CD14-positive monocyte (primary cell): ENCODE results near the gene ZNF442. TPM values are rescaled to one million over a fixed set of nuclear protein-coding genes. Genes with fewer than 3 reads are reported as not detected.
"Not testable (repeated sequence)": the region's sequence is repeated elsewhere in the genome, so short reads cannot be mapped to it uniquely, and the experiment has no call there.

ENCODE experiments used
- DNase-seq, 3 donors: peaks; one replicate each; pipeline ENCODE4 v3.0.0-alpha.2; 2011 to 2022
- H2AFZ ChIP-seq: 2 replicates; pipeline ENCODE4 v1.6.0; 2012; ENCODE audit warnings: mild to moderate bottlenecking, low read depth, low read length, inconsistent platforms; ENCODE audit not compliant: insufficient read depth, poor library complexity, severe bottlenecking
- H3K27ac ChIP-seq, 2 donors: 1 replicate in 1 of 2; 2 replicates in 1 of 2; pipeline ENCODE4 v1.5.1; 2012 to 2013; ENCODE audit warnings: low read length in 2 of 2, control low read depth in 1 of 2, inconsistent platforms in 1 of 2, low read depth in 1 of 2, mild to moderate bottlenecking in 1 of 2
- H3K27me3 ChIP-seq, 2 donors: one replicate each; pipeline versions ENCODE4 v1.6.0 to v1.6.1; 2011 to 2013; ENCODE audit warnings: low read length in 2 of 2; ENCODE audit not compliant: control insufficient read depth in 2 of 2, insufficient read depth in 2 of 2
- H3K36me3 ChIP-seq, 2 donors: replicated peaks in 1 of 2; 1 replicate in 1 of 2; 2 replicates in 1 of 2; pipeline versions ENCODE4 v1.5.1 to v1.6.1; 2012 to 2013; ENCODE audit warnings: low read length in 2 of 2, control low read depth in 1 of 2, inconsistent platforms in 1 of 2, mild to moderate bottlenecking in 1 of 2; ENCODE audit not compliant: insufficient read depth in 2 of 2, control insufficient read depth in 1 of 2
- H3K4me1 ChIP-seq, 2 donors: 1 replicate in 1 of 2; 2 replicates in 1 of 2; pipeline versions ENCODE4 v1.5.1 to v1.6.1; 2012 to 2013; ENCODE audit warnings: low read length in 2 of 2, control low read depth in 1 of 2, inconsistent platforms in 1 of 2, mild to moderate bottlenecking in 1 of 2, moderate library complexity in 1 of 2; ENCODE audit not compliant: insufficient read depth in 2 of 2, control insufficient read depth in 1 of 2
- H3K4me2 ChIP-seq: replicated peaks from 2 replicates; pipeline ENCODE3; 2012; ENCODE audit warnings: low read length, moderate library complexity, mild to moderate bottlenecking; ENCODE audit not compliant: poor library complexity, severe bottlenecking; ENCODE audit errors: extremely low read depth
- H3K4me3 ChIP-seq, 3 experiments: fragments of 200-600 bp in 1 of 3; sonication (generic) in 1 of 3; replicated peaks in 1 of 3; 1 replicate in 2 of 3; 2 replicates in 1 of 3; pipeline ENCODE4 v1.5.1; 2011 to 2013; ENCODE audit warnings: low read length in 3 of 3, mild to moderate bottlenecking in 3 of 3, control low read depth in 2 of 3, low read depth in 2 of 3, inconsistent platforms in 1 of 3, moderate library complexity in 1 of 3
- H3K79me2 ChIP-seq: 2 replicates; pipeline ENCODE4 v1.6.0; 2012; ENCODE audit warnings: mild to moderate bottlenecking, control low read depth, inconsistent platforms, low read length, moderate library complexity; ENCODE audit not compliant: insufficient read depth
- H3K9ac ChIP-seq: 2 replicates; pipeline ENCODE4 v1.6.0; 2017; ENCODE audit warnings: low read length, mild to moderate bottlenecking; ENCODE audit not compliant: insufficient read depth, poor library complexity, severe bottlenecking
- H3K9me3 ChIP-seq, 2 donors: replicated peaks in 1 of 2; 1 replicate in 1 of 2; 2 replicates in 1 of 2; pipeline versions ENCODE4 v1.5.1 to v1.6.1; 2012 to 2013; ENCODE audit warnings: low read length in 2 of 2, control low read depth in 1 of 2; ENCODE audit not compliant: control insufficient read depth in 1 of 2, insufficient read depth in 1 of 2
- H4K20me1 ChIP-seq: 2 replicates; pipeline ENCODE4 v1.6.0; 2012; ENCODE audit warnings: mild to moderate bottlenecking, low read length, control low read depth, moderate library complexity; ENCODE audit not compliant: insufficient read depth
- H3K27ac Mint-ChIP-seq, 7 donors: one replicate each; pipeline ENCODE4 v1.8.0; 2020; ENCODE audit warnings: mild to moderate bottlenecking in 7 of 7, mixed read lengths in 7 of 7, moderate library complexity in 6 of 7, inconsistent platforms in 2 of 7
- H3K27me3 Mint-ChIP-seq, 3 donors: one replicate each; pipeline ENCODE4 v1.8.0; 2021 to 2022; ENCODE audit warnings: low read depth in 3 of 3, mild to moderate bottlenecking in 3 of 3, mixed read lengths in 3 of 3, moderate library complexity in 3 of 3, inconsistent platforms in 1 of 3
- H3K36me3 Mint-ChIP-seq, 2 donors: one replicate each; pipeline ENCODE4 v1.8.0; 2020; ENCODE audit warnings: mixed read lengths in 2 of 2, inconsistent platforms in 1 of 2, mild to moderate bottlenecking in 1 of 2
- H3K4me1 Mint-ChIP-seq: one replicate; pipeline ENCODE4 v1.8.0; 2020; ENCODE audit warnings: mild to moderate bottlenecking, mixed read lengths
- H3K4me3 Mint-ChIP-seq, 2 donors: one replicate each; pipeline ENCODE4 v1.8.0; 2020; ENCODE audit warnings: mild to moderate bottlenecking in 2 of 2, mixed read lengths in 2 of 2, moderate library complexity in 1 of 2
- H3K9me3 Mint-ChIP-seq, 7 donors: one replicate each; pipeline ENCODE4 v1.8.0; 2020 to 2022; ENCODE audit warnings: mixed read lengths in 7 of 7, mild to moderate bottlenecking in 6 of 7, moderate library complexity in 6 of 7, inconsistent platforms in 2 of 7
- WGBS: methylation state at CpG from one replicate; pipeline ENCODE4 v1.1.5; 2013; ENCODE audit warnings: missing lambda C conversion rate; ENCODE audit not compliant: insufficient coverage; 5-methylcytosine and 5-hydroxymethylcytosine counted together
- intact Hi-C, 2 donors: fragments of 100-400 bp; cut with micrococcal nuclease; formaldehyde crosslinking; loops; one replicate each; pipeline versions ENCODE4 v1.15.0 to v1.15.1; 2023
- polyA plus RNA-seq, 3 donors: library from polyadenylated mRNA; depleted of rRNA in 1 of 3; unstranded in 2 of 3; stranded (reverse) in 1 of 3; fragments of 300-500 nt in 2 of 3; fragments of >200 nt in 1 of 3; fragmentation: Illumina TruSeq in 2 of 3; gene quantifications; 1 replicate in 2 of 3; 2 replicates in 1 of 3; pipeline ENCODE4 v1.2.3, GENCODE V29; 2012 to 2021
- small RNA-seq: library from RNA; depleted of rRNA; stranded (forward); fragments of <200 nt; gene quantifications from one replicate; pipeline ENCODE3, GENCODE V24; 2012; ENCODE audit warnings: low read depth; ENCODE audit not compliant: insufficient read length
- TF ChIP-seq, protein P1 (sequence below): fragments of 200-600 bp; IDR thresholded peaks from one replicate; pipeline ENCODE4 v1.8.0; 2022; ENCODE audit warnings: antibody characterized with exemption, mild to moderate bottlenecking

Gene ZNF442
- polyA plus RNA-seq, 3 donors = 0.03 to 0.39 (median 0.17) TPM

- H3K27me3 Mint-ChIP-seq = peaks cover 0 to 1% (median 0%) of the 10 kb centered on the region in 3 donors
- Histone ChIP-seq H3K27ac (no peak overlapping the region), H3K9me3 (peaks cover 50 to 55% of the 10 kb centered on the region in 2 donors), H3K4me3 (no peak overlapping the region), H2AFZ (no peak overlapping the region), H4K20me1 (no peaks in the 10 kb centered on the region), H3K27me3 (no peaks in the 10 kb centered on the region), H3K4me1 (no peaks in the 10 kb centered on the region), H3K79me2 (no peaks in the 10 kb centered on the region), H3K9ac (no peak overlapping the region), H3K4me2 (no peak overlapping the region), H3K36me3 (peaks cover 6 to 18% of the 10 kb centered on the region in 2 donors)
- TF ChIP-seq, protein P1, sequence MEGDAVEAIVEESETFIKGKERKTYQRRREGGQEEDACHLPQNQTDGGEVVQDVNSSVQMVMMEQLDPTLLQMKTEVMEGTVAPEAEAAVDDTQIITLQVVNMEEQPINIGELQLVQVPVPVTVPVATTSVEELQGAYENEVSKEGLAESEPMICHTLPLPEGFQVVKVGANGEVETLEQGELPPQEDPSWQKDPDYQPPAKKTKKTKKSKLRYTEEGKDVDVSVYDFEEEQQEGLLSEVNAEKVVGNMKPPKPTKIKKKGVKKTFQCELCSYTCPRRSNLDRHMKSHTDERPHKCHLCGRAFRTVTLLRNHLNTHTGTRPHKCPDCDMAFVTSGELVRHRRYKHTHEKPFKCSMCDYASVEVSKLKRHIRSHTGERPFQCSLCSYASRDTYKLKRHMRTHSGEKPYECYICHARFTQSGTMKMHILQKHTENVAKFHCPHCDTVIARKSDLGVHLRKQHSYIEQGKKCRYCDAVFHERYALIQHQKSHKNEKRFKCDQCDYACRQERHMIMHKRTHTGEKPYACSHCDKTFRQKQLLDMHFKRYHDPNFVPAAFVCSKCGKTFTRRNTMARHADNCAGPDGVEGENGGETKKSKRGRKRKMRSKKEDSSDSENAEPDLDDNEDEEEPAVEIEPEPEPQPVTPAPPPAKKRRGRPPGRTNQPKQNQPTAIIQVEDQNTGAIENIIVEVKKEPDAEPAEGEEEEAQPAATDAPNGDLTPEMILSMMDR = no peak
- peaks cover 13 to 16% of the 10 kb centered on the region in 2 donors for H3K36me3 Mint-ChIP-seq
- WGBS = 100% methylated on average over 3 of the region's 7 CpGs
- H3K27ac Mint-ChIP-seq = no peak overlapping the region
- DNase-seq = no peak
- intact Hi-C loops = no loop called here
- peaks cover 39 to 70% (median 67%) of the 10 kb centered on the region in 7 donors for H3K9me3 Mint-ChIP-seq
- no peak overlapping the region for H3K4me3 Mint-ChIP-seq
- no peaks in the 10 kb centered on the region for H3K4me1 Mint-ChIP-seq
Measured at GRCh38 chr19:12314553-12314952, 50.9 kb downstream of the ZNF442 start.

DNA sequence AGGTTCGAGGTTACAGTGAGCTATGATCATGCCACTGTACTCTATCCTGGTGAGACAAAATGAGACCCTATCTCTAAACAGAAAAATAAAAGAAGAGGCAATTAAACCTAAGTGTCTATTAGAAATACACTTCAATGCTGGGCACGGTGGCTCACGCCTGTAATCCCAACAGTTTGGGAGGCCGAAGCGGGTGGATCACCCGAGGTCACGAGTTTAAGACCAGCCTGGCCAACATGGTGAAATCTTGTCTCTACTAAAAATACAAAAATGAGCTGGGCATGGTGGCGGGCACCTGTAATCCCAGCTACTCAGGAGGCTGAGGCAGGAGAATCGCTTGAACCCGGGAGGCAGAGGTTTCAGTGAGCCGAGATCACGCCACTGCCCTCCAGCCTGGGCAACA, 56.6 kb downstream of the ZNF442 start:
- H3K9ac ChIP-seq, H3K36me3 Mint-ChIP-seq, H3K27me3 Mint-ChIP-seq, DNase-seq, H3K27ac Mint-ChIP-seq, H2AFZ ChIP-seq, H3K27me3 ChIP-seq, H3K4me1 ChIP-seq, H4K20me1 ChIP-seq, H3K4me3 ChIP-seq, intact Hi-C loops, H3K36me3 ChIP-seq, H3K4me1 Mint-ChIP-seq, H3K27ac ChIP-seq, H3K4me3 Mint-ChIP-seq, H3K4me2 ChIP-seq, H3K79me2 ChIP-seq: not testable (repeated sequence)
- peaks cover 18 to 60% (median 42%) of the 10 kb centered on the region in 7 donors for H3K9me3 Mint-ChIP-seq
- H3K9me3 ChIP-seq = peaks cover 7 to 44% of the 10 kb centered on the region in 2 donors
- 96% methylated on average over 6 of the region's 12 CpGs for WGBS

Small RNAs within 50 kb of the gene (small RNA-seq; reads per million reads assigned to genes)
- gene RPS29P23 = not detected

Other genes with a start within 250 kb of the ZNF442 start
- 1 to 10 TPM in 2 of 3 donors, under 1 TPM in 1; 0.86 to 2.6 (median 1.3) TPM for gene ZNF20, start 225.3 kb downstream of the ZNF442 start, polyA plus RNA-seq
- gene ZNF625, start 208.9 kb downstream of the ZNF442 start, polyA plus RNA-seq = under 1 TPM in 1 of 3 donors, not detected in 2; 0.37 TPM
- 1 to 10 TPM; 3.4 to 6.4 (median 5.8) TPM for gene ZNF136, start 202.6 kb downstream of the ZNF442 start, polyA plus RNA-seq
- gene ZNF44, start 70.8 kb downstream of the ZNF442 start, polyA plus RNA-seq = 10 to 100 TPM in 1 of 3 donors, 1 to 10 TPM in 2; 6.7 to 10.1 (median 9.7) TPM
- gene ZNF563, start 32.0 kb downstream of the ZNF442 start, polyA plus RNA-seq = under 1 TPM; 0.09 to 0.99 (median 0.29) TPM
- 1 to 10 TPM; 1.8 to 3.4 (median 3.2) TPM for gene ZNF799, start 35.6 kb upstream of the ZNF442 start, polyA plus RNA-seq
- gene ZNF443, start 75.3 kb upstream of the ZNF442 start, polyA plus RNA-seq = under 1 TPM; 0.24 to 1.00 (median 0.52) TPM
- under 1 TPM; 0.15 to 0.28 (median 0.19) TPM for gene ZNF709, start 119.1 kb upstream of the ZNF442 start, polyA plus RNA-seq
- gene ZNF564, start 185.8 kb upstream of the ZNF442 start, polyA plus RNA-seq = 1 to 10 TPM; 1.0 to 8.4 (median 8.4) TPM
- gene ZNF490, start 245.1 kb upstream of the ZNF442 start, polyA plus RNA-seq = 1 to 10 TPM; 2.3 to 4.2 (median 2.7) TPM
- gene ZNF791, start 245.2 kb upstream of the ZNF442 start, polyA plus RNA-seq = 1 to 10 TPM; 5.2 to 8.2 (median 5.9) TPM